CD4-positive, alpha-beta T cell treated with Interferon alpha-2 for 1 hour (primary cell): ENCODE results near the gene HNMT.
"Not testable (repeated sequence)": the region's sequence is repeated elsewhere in the genome, so short reads cannot be mapped to it uniquely, and the experiment has no call there.

Source experiments
- DNase-seq, 2 donors: peaks; one replicate each; pipeline ENCODE4 v3.0.0-alpha.2; 2020 to 2022

Gene HNMT

DNA sequence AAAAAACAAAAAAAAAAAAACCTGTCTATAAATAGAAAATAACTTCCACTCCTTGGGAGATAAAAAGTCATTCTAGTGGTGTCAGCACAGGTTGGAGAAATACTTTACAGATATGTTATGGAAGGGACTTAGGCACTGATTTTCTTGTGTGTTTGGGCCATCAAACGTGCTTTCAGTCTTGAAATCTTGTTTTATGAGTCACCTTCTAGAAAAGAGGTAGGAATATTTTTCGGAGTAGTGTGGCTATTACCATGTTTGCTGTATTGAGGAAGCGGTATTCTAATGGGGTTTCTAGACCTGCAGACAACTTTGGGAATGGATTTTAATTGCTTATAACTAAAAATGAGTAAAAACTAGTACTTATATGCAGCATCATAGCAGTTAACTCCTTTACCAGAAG lies 12.0 kb downstream of the HNMT start:
- no peak for DNase-seq

DNA sequence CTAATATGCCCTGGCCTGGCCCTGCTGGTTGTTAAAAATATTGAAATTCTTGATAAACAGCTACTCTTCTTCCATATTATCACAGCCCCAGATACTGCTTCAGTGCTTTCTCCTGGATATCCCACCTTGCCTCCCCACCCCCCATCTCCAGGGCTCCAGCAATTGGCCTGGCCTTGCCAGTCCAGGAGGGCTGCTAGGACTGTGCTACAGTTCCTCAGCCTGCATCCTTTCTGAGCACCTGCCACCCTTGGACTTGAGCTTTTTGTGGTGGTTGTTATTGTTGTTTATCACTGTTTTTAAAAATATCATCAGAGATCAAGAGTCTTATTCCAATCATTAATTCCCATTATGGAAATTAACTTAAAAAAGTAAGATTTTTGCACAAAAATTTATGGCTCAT lies 13.5 kb downstream of the HNMT start:
- DNase-seq: no peak

GRCh38 chr2:137980459-137980858 lies 16.2 kb downstream of the HNMT start:
- DNase-seq: no peak

DNA sequence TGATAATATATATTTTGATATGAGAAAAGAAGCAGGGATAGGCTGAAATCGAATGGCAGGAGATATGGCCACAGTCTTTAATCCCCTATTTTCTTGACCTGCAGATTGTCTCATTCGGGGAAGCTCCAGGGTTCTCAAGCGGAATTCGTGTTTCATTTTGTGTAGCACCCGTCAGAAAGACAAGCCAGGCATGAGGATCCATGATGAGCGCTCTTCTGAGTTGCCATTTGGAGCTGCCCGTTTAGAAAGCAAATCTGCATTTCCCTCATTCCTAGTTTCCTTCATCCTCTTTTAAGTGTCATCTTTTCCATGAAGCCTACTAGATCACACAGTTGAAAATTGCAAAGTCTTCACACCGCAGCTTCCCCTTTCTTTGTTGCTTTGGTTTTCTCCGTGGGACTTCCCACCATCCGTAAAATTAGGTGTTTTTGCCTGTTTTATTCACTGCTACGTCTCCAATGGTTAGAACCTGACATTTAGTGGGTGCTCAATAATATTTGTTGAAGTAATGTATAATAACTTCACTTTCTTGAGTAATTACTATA lies 16.9 kb downstream of the HNMT start:
- no peak for DNase-seq

- no peak for DNase-seq
These were observed 19.3 kb downstream of the HNMT start for GRCh38 chr2:137983581-137983980.

GRCh38 chr2:137986268-137986667 lies 22.0 kb downstream of the HNMT start:
- DNase-seq: no peak

- no peak for DNase-seq
These were observed 22.7 kb downstream of the HNMT start for GRCh38 chr2:137987011-137987410.

DNA sequence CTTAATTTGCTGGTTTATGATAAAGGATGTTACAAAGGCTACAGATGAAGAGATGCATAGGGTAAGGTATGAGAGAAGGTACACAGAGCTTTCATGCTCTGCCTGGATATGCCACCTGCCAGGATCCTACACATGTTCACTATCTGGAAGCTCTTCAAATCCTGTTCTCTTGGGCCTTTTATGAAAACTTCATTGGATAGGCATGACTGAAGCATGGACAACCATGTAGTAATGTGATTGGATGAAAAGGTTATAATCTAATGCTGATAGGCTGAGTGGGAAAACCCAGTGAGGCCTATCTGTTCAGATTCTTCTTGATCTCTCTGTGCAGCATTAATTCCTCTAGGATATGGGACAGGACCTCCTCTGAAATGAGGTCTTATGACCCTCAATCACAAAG lies 26.8 kb downstream of the HNMT start:
- DNase-seq: no peak

GRCh38 chr2:137992039-137992646 lies 27.9 kb downstream of the HNMT start:
- no peak for DNase-seq

- DNase-seq: not testable (repeated sequence)
These were observed 29.6 kb downstream of the HNMT start for GRCh38 chr2:137993715-137994476.

GRCh38 chr2:137995368-137995767 lies 31.1 kb downstream of the HNMT start:
- DNase-seq: not testable (repeated sequence)

- not testable (repeated sequence) for DNase-seq
These were observed 31.9 kb downstream of the HNMT start for GRCh38 chr2:137996158-137996557.

DNA sequence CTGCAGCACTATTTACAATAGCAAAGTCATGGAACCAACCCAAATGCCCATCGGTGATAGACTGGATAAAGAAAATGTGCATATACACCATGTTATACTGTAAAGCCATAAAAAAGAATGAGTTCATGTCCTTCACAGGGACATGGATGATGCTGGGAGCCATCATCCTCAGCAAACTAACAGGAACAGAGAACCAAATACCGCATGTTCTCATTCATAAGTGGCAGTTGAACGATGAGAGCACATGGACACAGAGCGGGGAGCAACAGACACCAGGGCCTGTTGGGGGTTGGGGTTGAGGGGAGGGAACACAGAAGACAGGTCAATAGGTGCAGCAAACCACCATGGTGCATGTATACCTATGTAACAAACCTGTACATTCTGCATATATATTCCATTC lies 33.5 kb downstream of the HNMT start:
- no peak for DNase-seq

DNA sequence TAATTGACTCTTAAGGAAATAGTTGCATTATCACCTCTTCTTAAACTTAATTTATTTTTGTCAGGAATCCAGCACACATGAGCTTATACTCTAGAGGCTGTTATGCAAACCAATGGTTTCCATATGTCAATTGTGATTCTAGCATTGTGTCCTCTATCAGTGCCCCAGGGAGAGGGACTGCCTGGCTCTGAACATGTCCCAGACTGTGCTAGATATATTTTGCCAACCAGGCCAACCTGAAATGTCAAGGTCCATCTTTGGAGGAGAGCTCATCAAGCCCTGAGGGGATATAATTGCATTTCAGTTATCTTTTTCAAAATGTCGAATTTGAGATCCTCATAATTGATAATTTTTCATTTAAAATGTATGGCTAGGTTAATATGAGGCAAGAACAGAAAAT lies 34.2 kb downstream of the HNMT start:
- DNase-seq: no peak

DNA sequence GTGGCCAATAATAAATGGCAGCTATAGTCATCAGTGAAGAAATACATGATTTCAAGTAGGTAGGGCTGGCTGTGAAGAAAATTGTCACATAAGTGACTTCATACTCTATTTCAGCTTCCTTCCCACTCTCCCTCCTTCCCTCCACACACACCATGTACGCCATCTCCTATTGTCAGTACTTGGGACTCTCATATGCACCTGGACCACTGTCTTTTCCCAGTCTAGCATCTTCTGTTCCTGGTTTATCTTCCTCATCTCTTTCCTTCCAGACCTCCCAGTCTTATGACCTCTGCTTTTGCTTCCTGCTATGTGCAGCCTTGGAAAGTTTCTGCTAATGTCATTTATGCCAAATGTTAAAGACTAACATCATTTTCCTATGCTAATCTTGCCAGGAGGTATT lies 35.0 kb downstream of the HNMT start:
- DNase-seq: no peak

DNA sequence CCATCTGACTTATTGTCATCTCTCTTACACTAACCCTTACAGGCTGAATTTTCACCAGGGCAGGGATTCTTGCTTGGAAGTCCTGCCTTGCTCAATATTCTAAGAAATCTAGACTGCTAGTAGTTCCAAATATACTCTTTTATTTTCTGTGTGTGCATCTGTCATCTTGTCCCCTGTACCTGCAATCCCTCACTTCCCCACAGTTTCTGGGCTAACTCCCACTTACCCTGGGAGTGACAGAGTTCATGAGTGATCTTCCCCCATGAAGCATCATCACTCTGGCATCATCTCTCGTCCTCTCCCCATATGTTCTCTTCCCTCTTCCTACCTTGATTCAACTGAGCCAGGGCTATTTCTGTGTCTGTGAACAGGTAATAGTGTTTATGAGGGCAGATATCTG lies 35.7 kb downstream of the HNMT start:
- DNase-seq: no peak

DNA sequence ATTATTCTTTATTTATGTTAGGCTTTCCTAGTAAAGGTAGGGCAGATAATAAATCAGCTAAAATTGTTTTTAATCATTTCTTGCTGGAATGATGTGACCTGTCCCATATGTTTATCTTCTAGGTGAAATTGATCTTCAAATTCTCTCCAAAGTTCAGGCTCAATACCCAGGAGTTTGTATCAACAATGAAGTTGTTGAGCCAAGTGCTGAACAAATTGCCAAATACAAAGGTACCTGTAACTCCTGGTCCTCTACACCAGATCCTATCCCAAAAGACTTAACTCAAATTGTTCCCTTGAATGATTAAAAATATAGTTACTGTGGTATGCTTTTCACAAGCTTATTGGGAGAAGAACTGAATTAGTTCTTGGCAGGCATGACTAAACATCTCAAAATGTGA lies 36.5 kb downstream of the HNMT start:
- no peak for DNase-seq

DNA sequence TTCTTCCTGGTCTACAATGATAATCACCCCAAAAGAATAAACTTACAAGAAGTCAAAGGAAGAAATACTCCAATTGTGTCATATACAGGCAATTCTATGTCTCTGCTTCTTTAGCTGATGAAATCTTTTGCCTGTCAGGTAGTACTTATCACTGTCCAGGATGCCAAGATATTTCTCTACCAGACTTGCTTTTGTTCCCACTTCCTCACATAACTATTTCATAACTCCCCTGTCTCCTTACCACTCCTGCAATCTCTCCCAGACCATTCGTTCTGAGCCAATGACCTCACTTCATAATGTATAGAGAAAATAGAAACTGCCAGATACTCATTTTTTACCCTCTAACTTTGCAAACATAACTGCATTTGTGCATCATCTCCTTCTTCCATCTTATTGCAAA lies 39.1 kb downstream of the HNMT start:
- no peak for DNase-seq

GRCh38 chr2:138007431-138007830 lies 43.2 kb downstream of the HNMT start:
- no peak for DNase-seq

DNA sequence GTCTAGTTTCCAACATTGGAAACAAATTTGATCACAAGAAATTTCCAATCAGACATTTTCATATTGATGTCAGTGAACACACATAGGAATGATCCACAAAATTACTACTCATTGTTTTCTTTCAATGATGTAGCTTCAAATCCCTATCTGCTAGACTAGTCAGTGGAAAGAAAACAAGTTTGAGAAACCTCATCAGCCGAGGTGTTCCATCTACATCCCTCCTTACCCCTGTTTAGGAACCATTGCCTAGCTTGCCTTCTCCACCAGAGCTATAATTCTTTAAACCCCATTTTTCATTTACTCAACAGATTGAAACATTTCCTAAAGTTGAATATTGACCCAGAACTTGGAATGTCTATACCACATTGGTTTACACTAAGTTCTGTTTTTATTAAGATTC lies 45.3 kb downstream of the HNMT start:
- no peak for DNase-seq

GRCh38 chr2:138010890-138011289 lies 46.6 kb downstream of the HNMT start:
- no peak for DNase-seq

GRCh38 chr2:138012082-138012481 lies 47.8 kb downstream of the HNMT start:
- DNase-seq: no peak

GRCh38 chr2:138012968-138013367 lies 48.7 kb downstream of the HNMT start:
- no peak for DNase-seq

GRCh38 chr2:138013639-138014038 lies 49.4 kb downstream of the HNMT start:
- no peak for DNase-seq

GRCh38 chr2:138015494-138015893 lies 51.2 kb downstream of the HNMT start:
- no peak for DNase-seq
